HL-60 (cell line): ENCODE data around the gene PARP8.

Experiments used
- GABPA ChIP-seq: IDR thresholded peaks from 2 replicates; pipeline ENCODE4 v1.6.1; 2012; ENCODE audit warnings: low read depth
- POLR2AphosphoS5 ChIP-seq: IDR thresholded peaks from 2 replicates; pipeline ENCODE4 v1.6.1; 2012; ENCODE audit warnings: low read depth
- TF ChIP-seq, protein P1 (sequence below): IDR thresholded peaks from 2 replicates; pipeline ENCODE4 v1.6.1; 2012; ENCODE audit warnings: low read depth; ENCODE audit not compliant: insufficient replicate concordance
- TF ChIP-seq, protein P2 (sequence below): IDR thresholded peaks from one replicate; pipeline ENCODE4 v1.5.1; 2011; ENCODE audit warnings: low read length, control low read depth, inconsistent platforms; ENCODE audit not compliant: insufficient read depth

DNA sequence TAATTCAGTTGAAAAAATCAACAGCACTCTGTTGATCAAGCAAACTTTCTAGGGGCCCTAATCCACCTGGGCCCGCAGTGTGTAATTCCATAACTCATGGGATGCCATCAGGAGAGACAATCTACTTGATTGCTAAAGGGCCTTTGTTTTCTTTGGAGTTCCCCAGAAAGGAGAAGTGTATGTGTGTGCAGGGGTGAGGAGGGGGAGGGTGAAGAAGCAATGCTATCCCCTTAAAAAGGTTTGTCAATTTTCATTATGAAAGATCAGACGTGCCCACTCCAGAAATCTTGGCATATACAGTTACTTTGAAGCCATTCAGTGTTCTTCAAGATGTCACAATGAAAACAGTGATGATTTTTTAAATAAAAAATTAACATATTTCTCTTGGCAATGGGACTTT lies 6.2 kb downstream of the PARP8 start:
- TF ChIP-seq POLR2AphosphoS5: no peak
- TF ChIP-seq, protein P1, sequence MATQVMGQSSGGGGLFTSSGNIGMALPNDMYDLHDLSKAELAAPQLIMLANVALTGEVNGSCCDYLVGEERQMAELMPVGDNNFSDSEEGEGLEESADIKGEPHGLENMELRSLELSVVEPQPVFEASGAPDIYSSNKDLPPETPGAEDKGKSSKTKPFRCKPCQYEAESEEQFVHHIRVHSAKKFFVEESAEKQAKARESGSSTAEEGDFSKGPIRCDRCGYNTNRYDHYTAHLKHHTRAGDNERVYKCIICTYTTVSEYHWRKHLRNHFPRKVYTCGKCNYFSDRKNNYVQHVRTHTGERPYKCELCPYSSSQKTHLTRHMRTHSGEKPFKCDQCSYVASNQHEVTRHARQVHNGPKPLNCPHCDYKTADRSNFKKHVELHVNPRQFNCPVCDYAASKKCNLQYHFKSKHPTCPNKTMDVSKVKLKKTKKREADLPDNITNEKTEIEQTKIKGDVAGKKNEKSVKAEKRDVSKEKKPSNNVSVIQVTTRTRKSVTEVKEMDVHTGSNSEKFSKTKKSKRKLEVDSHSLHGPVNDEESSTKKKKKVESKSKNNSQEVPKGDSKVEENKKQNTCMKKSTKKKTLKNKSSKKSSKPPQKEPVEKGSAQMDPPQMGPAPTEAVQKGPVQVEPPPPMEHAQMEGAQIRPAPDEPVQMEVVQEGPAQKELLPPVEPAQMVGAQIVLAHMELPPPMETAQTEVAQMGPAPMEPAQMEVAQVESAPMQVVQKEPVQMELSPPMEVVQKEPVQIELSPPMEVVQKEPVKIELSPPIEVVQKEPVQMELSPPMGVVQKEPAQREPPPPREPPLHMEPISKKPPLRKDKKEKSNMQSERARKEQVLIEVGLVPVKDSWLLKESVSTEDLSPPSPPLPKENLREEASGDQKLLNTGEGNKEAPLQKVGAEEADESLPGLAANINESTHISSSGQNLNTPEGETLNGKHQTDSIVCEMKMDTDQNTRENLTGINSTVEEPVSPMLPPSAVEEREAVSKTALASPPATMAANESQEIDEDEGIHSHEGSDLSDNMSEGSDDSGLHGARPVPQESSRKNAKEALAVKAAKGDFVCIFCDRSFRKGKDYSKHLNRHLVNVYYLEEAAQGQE: no peak
- TF ChIP-seq, protein P2, sequence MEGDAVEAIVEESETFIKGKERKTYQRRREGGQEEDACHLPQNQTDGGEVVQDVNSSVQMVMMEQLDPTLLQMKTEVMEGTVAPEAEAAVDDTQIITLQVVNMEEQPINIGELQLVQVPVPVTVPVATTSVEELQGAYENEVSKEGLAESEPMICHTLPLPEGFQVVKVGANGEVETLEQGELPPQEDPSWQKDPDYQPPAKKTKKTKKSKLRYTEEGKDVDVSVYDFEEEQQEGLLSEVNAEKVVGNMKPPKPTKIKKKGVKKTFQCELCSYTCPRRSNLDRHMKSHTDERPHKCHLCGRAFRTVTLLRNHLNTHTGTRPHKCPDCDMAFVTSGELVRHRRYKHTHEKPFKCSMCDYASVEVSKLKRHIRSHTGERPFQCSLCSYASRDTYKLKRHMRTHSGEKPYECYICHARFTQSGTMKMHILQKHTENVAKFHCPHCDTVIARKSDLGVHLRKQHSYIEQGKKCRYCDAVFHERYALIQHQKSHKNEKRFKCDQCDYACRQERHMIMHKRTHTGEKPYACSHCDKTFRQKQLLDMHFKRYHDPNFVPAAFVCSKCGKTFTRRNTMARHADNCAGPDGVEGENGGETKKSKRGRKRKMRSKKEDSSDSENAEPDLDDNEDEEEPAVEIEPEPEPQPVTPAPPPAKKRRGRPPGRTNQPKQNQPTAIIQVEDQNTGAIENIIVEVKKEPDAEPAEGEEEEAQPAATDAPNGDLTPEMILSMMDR: no peak
- TF ChIP-seq GABPA: no peak
